Neural progenitor cell (in vitro differentiated cells): ENCODE data around the gene NSUN4.

Experiments used
- EZH2 ChIP-seq: fragments of 200-600 bp; sonication (generic); IDR thresholded peaks from 2 replicates; pipeline ENCODE4 v1.6.1; 2017; ENCODE audit warnings: antibody characterized with exemption, mild to moderate bottlenecking, moderate library complexity
- TF ChIP-seq, protein P1 (sequence below): fragments of 200-600 bp; sonication (generic); IDR thresholded peaks from 2 replicates; pipeline ENCODE4 v1.5.1; 2017; ENCODE audit warnings: antibody characterized with exemption, mild to moderate bottlenecking

GRCh38 chr1:46333300-46334029, 7.1 kb upstream of the NSUN4 start:
- TF ChIP-seq, protein P1, sequence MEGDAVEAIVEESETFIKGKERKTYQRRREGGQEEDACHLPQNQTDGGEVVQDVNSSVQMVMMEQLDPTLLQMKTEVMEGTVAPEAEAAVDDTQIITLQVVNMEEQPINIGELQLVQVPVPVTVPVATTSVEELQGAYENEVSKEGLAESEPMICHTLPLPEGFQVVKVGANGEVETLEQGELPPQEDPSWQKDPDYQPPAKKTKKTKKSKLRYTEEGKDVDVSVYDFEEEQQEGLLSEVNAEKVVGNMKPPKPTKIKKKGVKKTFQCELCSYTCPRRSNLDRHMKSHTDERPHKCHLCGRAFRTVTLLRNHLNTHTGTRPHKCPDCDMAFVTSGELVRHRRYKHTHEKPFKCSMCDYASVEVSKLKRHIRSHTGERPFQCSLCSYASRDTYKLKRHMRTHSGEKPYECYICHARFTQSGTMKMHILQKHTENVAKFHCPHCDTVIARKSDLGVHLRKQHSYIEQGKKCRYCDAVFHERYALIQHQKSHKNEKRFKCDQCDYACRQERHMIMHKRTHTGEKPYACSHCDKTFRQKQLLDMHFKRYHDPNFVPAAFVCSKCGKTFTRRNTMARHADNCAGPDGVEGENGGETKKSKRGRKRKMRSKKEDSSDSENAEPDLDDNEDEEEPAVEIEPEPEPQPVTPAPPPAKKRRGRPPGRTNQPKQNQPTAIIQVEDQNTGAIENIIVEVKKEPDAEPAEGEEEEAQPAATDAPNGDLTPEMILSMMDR = peak; percentile 45
- TF ChIP-seq EZH2 = no peak
